NAMALWA (cell line): Measurements from ENCODE around the gene SHB.
"Not testable (repeated sequence)": the region's sequence is repeated elsewhere in the genome, so short reads cannot be mapped to it uniquely, and the experiment has no call there.

Experiments
- DNase-seq: peaks from one replicate; pipeline ENCODE4 v3.0.0-alpha.2; 2015; ENCODE audit warnings: low spot score

The SHB gene

DNA sequence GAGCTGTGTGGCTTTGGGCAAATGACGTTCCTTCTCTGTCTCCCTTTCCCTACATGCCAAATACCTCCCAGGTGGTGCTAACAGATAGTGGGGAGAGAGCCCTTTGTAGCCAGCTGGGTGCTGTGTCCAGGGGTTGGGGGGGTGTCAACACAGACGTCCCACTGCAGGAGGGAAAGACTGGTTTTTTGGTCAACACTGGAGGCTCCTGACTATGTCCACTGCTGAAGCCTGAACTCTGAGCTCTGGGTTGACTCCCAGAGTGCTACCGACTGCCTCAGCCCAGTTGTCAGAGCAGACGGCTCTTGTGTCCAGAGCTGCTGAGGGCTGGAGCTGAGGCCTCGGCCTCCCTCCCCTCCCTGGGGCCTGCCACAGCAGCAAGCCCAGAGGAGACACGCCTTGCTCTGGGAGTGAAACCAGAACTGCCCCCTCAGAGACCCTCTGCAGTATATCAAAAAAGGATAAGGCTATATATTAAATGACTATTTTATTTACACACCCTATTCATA is 150.3 kb downstream of the SHB start:
- no peak for DNase-seq

DNA sequence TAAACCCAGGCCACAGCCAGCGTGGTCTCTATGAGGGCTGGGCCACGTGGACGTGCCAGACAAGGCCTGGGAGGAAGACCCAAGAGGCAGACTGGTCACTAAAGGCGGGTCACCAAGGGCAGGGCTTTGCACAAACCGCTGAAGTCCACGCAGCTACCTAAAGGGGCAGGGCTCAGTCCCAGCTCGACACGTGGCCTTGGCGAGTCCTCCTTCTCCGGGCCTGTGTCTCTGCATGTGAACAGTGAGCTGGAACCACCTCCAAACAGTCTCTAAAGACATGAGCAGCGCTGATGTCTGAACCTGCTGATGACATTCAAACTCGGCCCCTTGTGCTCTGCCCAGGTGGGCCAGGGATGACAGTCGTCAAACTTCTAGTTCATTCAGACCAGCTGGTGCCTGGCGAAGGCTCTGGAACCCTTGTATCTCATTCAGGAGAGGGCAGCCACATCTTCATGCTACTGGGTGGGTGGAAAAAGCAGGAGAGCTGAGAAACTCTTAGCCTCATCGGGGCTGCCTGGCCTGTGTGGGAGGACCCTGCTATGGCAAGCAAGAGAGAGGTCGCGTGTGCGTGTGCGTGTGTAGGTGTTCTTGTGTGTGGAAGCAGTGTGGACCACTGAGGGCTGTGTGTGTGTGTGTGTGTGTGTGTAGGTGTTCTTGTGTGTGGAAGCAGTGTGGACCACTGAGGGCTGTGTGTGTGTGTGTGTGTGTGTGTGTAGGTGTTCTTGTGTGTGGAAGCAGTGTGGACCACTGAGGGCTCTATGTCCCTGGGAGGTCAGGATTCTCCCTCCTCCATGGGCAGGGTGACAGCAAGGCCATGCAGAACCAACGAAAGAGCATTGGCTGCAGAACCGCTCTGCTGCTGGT is 151.0 kb downstream of the SHB start:
- no peak for DNase-seq

DNA sequence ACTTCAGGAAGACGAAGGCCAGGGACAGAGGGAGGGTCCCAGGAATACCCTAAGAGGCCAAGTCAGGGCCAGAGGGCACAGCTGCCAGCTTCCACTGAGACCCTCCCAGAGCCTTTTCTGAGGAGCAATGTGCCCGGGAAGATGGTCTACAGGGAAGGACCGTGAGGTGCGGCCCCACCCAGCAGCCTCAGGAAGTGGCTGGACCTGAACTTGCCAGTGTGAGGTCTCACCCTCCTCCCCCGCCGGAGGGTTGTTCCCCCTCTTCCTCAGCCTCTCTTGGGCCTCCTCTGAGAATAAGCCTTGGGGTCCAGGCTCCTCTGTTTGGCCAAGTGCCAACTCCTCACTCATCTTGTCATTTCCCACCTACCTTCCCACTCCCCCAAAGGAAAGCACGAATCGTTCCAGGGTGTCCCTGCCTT is 151.7 kb downstream of the SHB start:
- DNase-seq = no peak

DNA sequence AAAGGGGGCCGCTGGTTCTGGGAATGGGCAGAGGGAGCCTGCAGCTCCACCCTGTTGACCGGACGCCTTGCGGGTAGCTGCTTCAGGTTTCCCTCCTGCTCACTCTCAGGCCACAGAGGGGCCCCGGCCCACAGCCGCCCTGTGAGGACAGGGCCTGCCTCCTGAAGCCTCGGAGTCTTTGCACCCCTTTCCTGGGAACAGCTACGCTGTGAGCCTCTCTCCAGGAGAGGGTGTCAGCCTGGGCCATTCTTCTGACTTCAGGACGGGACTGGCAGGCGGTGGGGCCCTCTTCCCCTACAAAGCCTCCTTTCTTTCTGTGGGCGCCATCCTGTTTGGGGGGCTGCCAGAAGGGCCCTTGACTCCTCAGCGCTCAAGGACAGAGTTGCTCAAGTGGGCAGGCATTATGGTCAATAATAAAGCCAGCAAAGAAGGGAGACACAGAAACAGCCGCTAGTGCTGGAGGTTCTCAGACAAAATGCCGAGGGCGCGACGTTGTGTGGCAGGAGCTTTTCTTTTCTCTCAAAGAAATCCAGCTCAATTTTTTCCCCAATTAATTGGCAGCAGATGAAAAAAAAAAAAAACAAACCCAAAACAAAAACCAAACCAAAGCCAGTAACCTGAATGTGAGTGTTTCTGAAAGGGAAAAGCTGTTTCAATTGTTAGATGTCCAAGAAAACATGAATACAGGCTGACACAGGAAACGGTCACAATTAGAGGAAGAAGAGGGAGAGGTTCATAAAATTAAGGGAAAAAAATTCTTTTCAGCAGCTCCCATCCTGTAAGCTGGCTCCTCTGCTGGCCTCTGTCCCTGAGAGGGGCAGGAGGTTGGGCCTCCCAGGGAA is 152.3 kb downstream of the SHB start:
- no peak for DNase-seq

DNA sequence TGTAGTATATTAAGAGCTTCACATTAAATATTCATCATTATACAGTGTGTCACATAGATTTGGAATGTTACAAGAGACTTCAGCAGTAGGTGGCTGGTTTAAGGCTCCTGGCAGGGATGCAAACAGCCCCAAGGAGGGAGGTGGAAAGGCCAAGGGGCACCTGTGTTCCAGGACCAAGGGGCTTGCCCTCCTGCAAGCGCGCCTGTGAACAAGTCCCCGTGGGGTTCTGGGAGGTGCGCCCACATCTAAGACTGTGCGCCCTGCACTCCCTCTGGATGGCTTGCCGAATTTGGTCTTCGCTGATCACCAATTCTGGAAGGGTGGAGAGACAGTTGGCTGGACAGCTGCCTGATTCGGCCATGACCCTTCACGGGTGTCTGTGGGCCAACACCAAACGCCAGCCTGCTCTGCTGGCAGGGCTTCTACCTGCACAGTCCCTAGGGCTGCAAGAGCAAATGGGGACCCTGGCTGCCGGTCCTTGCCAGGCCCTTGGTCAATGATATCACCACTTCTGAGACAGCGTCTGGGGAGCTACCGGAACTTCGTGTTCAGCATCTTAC is 153.0 kb downstream of the SHB start:
- DNase-seq = no peak

DNA sequence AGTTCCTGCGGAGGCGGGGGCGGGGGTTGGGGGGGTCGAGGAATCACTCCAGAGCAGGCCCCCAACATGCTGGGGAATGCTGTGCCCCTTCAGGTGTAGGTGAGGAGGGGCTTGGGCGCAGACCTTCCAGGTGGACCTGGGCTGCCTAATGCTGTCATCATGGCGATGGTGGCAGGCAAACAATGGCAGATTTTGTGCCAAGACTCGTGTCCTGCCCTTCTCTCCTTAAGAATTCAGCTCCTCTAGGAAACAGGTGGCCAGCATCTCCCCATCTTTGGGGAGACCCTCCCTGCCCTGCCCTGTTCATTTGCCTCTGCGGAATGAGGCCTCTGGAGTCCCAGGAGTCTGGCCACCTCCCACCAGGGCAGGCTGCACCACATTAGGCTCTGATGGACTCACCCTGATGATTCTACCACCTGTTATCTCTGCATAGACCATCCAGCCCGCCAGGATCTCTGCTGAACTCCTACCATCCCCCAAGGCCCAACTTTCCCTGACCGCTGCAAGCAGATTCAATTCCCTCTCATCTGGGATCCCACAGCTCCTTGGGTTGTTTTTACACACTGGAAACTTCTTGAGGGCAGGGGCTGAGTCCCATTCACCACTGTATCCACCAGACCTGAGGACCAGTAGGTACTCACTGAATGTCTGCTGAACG is 154.2 kb downstream of the SHB start:
- no peak for DNase-seq

DNA sequence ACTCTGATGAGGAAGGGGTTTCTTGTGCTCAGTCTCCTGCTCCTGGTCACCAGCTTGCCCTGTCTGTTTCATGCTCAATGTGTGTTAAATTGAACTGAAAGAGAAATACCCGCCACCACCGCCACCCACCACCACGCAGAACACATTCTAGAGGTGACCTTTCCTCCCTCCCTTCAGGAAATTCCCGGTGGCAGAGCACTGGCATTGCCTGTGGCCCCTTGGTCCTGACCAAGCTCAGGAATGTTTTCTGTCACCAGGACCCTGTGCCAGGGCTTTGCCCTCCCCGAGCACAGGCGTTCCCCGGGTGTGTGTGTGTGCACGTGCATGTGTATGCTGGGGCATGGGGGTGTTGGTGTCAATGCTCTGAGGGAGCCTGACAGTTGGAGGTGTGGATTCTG is 154.9 kb downstream of the SHB start:
- no peak for DNase-seq

DNA sequence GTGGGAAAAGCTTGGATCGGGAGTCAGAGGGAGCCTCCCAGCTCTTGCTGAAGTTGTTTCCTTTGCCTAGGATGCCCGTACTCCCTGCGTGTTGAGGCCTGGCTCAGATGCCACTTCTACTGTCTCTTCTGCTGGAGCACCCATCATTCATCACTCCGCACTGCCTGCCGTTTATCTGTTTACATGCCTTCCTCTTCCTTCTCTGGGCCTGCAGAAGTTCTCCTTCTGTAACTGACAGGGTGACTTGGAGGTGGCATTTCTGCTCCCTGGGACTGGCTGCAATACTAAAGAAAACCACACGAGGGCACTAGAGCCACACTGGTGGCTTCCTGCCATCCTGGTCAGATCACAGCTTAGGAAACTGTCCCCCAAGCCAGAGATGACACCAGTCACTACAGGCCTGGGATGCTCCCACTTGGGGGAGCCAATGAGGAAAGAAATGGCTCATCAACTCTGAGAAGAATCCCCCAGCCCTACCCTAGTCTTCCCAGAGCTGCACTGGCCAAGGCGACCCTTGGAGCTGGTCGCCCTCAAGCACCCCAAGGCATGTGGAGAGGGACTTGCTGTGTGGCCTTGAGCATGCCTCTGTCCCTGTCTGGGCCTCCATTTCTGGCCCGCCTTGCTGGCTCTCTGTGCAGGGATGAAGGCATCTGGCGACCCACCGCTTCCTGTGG is 155.4 kb downstream of the SHB start:
- DNase-seq = peak; percentile 89

DNA sequence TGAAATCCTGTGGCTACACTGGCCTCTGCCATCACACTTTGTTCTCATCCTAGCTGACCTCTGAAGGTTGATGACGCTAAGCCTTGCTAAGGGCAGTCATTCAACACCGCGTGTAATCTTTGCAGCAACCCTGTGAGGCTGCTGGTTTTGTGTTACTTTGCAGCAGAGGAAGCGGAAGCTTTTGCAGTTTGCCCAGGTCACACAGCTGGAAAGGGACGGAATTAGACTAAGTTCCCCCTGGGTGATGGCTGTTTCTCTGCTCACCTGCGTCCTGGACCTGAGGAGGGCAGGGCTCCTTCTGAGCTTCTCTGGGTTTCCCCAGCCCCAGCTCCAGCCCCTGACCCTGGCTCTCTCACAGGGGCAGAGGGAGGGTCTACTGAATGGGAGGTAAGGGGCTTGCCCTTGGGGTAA is 157.8 kb downstream of the SHB start:
- DNase-seq = no peak

DNA sequence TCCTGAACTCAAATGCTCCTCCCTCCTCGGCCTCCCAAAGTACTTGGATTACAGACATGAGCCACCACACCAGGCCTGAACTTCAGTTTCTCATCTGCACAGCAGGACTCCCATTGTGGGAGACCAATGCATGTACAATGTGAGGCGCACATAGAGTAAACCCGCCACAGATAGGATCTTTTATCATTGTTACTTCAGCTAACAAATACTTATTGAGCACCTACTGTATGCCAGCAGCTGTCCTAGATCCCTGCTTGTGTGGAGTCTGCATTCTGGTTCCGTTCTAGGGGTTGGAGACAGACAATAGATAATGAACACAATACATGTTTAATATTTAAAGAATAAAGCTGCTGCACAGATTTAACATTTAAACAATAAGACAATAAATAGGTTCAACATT is 158.8 kb downstream of the SHB start:
- DNase-seq = no peak

DNA sequence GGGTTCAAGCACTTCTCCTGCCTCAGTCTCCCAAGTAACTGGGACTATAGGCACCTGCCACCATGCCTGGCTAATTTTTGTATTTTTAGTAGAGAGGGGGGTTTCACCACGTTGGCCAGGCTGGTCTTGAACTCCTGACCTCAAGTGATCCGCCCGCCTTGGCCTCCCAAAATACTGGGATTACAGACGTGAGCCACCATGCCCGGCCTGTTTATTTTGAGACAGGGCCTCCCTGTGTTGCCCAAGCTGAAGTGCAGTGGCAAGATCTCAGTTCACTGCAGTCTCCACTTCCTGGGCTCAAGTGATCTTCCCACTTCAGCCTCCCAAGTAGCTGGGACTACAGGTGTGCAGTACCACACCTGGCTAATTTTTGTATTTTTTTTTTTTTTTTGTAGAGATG is 159.2 kb downstream of the SHB start:
- DNase-seq = not testable (repeated sequence)

DNA sequence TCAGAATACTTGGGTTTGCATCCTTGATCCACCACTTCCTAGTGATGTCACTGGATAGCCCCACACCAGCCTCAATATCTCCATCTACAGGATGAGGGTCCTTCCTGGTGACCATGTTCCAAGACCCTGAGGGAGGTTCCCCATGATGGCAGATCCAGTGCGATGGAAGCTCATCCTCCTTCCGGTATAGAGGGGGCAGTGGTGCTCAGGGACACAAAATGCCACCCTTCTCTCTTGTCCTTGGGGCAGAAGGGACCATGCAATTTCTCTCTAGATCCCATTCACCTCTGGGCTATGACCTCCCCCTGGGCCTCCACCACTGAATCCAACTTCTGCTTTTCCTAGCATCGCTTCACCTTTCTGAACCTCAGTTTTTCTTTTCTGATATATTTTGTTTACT is 159.7 kb downstream of the SHB start:
- no peak for DNase-seq

DNA sequence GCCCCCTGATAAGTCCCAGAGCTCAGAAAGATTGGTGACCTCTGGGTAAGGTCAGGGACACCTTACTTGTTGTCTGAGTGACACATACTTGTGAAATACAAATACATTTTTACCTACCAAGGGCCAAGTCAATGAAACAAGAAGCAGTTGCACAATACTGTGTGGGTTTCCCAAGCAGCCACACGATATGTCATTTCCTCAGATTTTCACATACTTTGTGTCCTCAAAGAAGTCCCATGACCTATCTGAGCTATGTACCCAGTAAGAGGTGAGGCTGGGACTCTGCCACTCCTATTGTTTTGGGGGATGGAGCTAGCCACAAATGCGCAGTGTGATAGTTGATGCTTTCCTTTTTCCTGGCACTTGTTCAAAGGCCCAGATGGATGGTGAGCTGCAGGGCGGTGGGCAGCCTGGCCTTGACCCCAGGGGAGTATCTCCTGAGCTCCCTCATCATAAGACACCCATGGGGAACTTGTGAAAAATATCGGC is 160.3 kb downstream of the SHB start:
- DNase-seq = no peak

DNA sequence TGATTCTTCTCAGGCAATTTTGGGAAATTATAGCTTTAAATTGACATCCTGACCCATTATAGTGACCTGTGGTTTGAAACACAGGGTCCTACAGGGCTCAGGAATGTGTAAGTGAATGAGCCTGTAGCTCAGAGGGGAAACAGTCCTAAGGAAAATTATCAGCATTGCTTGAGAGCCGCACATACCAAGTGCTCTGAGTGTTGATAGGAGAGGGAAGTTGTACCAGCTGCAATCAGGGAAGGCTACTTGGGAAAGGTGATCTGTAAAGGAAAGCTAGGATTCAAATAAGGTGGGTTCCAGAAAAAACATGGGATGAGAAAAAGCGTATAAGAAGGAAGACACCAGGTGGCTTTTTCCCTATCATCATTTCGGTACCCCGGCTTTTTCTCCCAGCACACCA is 160.7 kb downstream of the SHB start:
- no peak for DNase-seq

DNA sequence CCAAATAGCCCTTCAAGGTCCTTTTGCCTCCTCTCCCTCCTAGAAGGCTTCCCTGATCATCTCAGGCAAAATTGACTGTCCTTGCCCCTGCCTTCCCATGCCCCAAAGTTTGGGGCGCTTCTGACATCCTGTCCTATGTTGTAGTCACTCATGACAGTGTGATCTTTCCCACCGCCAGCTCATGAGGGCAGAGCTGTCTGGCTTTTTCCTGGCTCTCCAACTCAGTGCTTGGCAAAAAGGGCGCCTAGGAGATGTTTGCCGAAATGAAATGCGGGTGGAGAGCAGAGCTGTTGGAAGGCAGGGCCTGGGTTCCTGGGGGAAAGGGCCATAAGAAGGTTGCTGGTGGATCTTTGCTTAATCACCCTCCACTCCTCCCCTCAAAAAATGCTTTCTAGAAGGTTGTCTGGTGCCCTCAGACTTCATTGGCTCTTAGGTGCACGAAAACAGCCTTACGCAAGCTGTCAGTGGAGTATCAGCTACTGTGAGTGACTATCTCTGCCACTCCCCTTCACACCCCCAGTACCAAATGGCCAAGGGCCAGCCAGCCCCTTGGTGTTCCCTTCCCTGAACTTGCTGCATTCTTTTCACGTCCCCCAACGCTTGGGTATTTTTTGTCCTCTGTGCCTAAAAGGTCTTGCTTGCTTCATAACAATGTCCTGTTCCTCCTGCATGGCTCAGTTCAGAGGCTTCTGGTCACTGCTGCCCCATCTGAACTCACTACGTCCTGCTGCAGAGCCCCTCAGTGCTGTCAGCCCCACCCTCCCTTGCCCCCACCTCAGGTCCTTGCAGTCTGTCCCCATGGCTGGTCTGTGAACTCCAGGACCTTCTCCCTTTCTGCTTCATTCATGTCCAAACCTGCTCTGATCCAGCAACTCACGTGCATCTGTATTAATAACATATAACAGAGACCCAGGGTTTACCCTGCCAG is 162.5 kb downstream of the SHB start:
- DNase-seq = no peak

DNA sequence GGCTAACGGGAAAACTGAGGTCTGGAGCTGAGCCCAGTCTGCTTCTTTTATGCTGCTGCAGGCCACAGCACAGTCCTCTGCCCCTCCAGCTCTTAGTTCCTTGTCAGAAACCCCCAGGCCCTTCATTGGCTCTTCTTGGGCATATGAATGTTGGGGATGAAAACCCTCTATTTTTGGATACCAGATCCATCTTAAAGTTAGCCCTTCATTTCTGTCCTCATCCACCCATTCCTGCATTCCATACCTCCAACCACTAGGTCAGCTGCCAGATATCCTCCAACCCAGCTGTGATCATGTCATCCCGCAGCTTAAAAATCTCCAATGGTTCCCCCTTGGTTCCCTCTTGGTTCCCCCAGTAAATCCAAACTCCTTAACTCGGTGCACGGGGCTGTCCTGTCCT is 163.3 kb downstream of the SHB start:
- DNase-seq = no peak

DNA sequence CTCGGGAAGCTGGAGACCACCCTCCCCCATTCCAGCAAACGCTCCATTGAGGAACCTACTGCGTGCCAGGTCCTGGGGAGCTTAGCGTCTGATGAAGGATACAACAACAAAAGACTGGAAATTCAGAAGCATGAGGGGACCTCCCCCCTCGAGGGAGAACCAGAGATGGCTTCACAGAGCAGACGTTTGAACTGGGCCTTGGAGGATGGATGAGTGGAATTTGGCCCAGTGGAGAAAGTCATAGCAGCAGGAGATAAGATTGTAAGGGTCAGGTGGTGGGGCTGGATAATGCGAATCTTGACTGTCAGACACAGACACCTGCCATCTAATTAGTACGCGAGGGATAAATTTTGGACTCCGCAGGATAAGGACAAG is 163.9 kb downstream of the SHB start:
- DNase-seq = no peak

DNA sequence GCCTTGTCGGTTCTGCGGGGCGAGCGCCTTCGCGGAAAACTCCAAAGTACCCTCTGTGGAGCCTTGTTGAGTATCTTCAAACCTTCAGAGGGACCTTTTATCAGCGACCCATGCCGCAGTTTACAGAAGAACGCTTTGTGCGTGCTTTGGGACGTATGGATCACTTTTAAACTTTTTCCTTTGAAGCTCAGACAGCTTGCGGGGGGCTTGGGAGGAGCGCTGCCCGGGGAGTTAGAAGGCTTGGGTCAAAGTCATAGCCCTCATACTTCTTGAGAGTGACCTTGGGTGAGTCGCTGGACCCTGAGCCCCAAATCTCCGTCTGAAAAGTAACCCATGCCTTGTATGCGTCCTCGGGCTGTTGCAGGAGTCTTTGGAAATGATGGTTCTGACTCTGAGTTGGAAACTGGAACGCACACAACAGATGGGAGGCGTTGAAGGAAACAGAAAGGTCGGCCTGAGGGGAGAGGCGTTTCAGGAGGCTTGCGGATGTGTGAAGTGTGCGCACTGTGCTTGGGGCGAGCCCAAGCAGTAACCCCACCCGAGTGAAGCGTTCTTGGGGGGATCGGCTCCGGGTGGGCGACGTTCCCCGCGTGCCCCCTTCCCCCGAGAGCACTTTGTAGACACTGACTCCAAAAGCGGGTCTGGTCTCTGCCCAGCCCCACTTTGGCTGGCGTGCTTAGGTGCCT is 164.4 kb downstream of the SHB start:
- DNase-seq = no peak

DNA sequence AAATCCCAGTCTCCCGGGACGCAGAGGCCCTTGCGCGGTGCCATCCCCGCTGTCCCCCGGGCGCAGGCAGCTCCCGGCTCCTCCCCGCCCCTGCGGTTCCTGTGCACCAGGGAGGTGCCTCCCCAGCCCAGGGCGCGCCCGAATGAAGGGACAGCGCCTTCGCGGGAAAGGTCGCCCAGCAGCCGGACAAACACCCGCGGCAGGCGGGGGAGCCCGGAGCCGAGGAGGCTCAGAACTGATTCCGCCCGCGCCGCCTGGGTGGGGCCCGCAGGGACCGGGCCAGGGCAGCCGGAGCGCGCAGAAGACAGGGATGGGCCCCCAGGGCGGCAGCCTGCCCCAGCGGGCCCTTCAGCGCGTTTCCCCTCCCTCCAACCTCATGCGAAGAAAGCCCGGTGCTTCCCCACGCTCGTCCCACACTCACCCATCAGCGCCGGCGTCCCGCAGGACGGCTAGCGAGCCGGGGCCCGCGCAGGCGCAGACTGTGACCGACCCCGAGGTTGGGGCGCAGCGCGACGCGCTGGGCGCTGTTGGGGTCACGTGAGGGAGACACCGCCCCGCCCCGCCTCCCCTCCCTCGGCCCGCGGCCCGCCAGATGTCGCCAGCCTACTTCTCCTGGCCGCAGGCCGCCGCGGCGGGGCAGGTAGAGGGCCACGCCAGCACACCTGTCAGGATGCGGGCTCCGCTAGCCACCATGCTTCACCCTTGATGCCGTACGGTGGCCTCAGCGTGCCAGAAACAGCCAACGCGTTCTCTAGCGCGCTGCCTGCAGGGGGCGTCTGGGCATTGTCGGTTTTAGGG is 165.2 kb downstream of the SHB start, which contains the start of gene SLC25A51:
SLC25A51 (minus strand) TSS at position 481 of the 798 bp plus-strand sequence. CDS start 15,577 bp downstream, outside the sequence.
- peak; percentile 95 for DNase-seq
